Left ventricle myocardium inferior (tissue), 1 donor: Measurements from ENCODE around the gene CCT7. TPM values are rescaled to one million over a fixed set of nuclear protein-coding genes. Genes with fewer than 3 reads are reported as not detected.

Experiments used
- DNase-seq: peaks from one replicate; pipeline ENCODE4 v3.0.0-alpha.2; 2020
- H3K27ac ChIP-seq: fragments of 200-600 bp; replicated peaks from 2 replicates; pipeline ENCODE4 v1.8.0; 2021
- H3K27me3 ChIP-seq: fragments of 200-600 bp; 2 replicates; pipeline ENCODE4 v1.8.0; 2021; ENCODE audit warnings: low read depth
- H3K36me3 ChIP-seq: fragments of 200-600 bp; 2 replicates; pipeline ENCODE4 v1.8.0; 2021
- H3K4me1 ChIP-seq: fragments of 200-600 bp; 2 replicates; pipeline ENCODE4 v1.8.0; 2021
- H3K4me3 ChIP-seq: fragments of 200-600 bp; 2 replicates; pipeline ENCODE4 v1.8.0; 2021; ENCODE audit warnings: mild to moderate bottlenecking, moderate library complexity
- H3K9me3 ChIP-seq: fragments of 200-600 bp; replicated peaks from 2 replicates; pipeline ENCODE4 v1.8.0; 2021
- intact Hi-C: fragments of 100-400 bp; cut with micrococcal nuclease; formaldehyde crosslinking; loops from one replicate; pipeline ENCODE4 v1.11.0; 2022
- total RNA-seq: library from RNA; stranded (reverse); fragmentation: NEBNext Ultra II Directional; extraction: Animal tissue kit (Norgen Biotek cat#: 25700); gene quantifications from one replicate; pipeline ENCODE4 v1.2.1, GENCODE V29; 2021
- TF ChIP-seq, protein P1 (sequence below): fragments of 200-600 bp; IDR thresholded peaks from 2 replicates; pipeline ENCODE4 v1.8.0; 2021; ENCODE audit warnings: antibody characterized with exemption, mild to moderate bottlenecking, borderline replicate concordance
- donor health status: DM: no; HTN: yes; CAD: no; lungs with severe emphysema.

CCT7 gene
- total RNA-seq, 1 donor from 2014 or later: 197 TPM

DNA sequence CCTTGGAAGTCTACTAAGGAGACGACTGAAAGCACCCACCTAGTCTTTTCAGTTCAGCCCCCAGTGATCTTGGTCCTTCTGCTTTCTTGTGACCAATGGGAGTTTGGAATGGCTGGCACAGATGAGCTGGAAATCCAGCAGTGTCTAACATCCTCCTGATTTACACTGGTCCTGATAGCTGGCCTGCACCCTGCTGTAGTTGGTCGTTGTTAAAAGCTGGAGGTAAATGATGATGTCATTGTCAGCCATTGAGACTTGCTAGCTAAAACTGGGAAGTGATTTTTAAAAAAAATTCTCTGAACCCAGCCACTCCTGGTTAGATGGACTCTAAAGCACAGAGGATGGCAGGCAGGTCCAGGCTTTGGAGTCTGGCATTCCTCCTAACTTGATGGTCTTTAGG lies 19.3 kb downstream of the CCT7 start:
- no peak for DNase-seq
- intact Hi-C loops: no loop called here
- no peaks in the 10 kb centered on the region for H3K9me3 ChIP-seq
- TF ChIP-seq, protein P1, sequence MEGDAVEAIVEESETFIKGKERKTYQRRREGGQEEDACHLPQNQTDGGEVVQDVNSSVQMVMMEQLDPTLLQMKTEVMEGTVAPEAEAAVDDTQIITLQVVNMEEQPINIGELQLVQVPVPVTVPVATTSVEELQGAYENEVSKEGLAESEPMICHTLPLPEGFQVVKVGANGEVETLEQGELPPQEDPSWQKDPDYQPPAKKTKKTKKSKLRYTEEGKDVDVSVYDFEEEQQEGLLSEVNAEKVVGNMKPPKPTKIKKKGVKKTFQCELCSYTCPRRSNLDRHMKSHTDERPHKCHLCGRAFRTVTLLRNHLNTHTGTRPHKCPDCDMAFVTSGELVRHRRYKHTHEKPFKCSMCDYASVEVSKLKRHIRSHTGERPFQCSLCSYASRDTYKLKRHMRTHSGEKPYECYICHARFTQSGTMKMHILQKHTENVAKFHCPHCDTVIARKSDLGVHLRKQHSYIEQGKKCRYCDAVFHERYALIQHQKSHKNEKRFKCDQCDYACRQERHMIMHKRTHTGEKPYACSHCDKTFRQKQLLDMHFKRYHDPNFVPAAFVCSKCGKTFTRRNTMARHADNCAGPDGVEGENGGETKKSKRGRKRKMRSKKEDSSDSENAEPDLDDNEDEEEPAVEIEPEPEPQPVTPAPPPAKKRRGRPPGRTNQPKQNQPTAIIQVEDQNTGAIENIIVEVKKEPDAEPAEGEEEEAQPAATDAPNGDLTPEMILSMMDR: no peak
- H3K36me3 ChIP-seq: peaks cover 67% of the 10 kb centered on the region
- H3K27me3 ChIP-seq: no peaks in the 10 kb centered on the region
- H3K4me3 ChIP-seq: no peak overlapping the region
- peaks cover 7% of the 10 kb centered on the region for H3K4me1 ChIP-seq
- H3K27ac ChIP-seq: no peak overlapping the region

DNA sequence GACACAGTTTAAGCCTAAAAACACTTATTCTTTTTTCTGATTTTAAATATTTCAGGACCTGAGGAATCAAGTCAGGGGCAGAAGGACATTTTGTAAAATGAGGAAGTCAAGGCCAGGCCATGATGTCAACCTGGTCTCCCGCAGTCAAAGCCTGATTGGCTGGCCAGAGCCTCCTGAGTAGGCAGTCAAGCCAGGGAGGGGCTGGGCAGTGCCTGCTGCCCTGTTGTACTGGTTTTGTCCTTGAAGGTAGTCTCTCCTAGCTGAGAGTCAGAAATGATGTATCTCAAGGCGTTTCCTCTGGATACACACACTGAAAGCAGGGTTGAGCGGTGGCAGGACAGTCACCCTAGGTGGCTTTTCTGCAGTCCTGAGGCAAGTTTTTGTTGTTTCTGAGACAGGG lies 19.8 kb downstream of the CCT7 start:
- Histone ChIP-seq H3K9me3 (no peaks in the 10 kb centered on the region), H3K36me3 (peaks cover 62% of the 10 kb centered on the region), H3K27ac (no peak overlapping the region), H3K4me3 (no peak overlapping the region), H3K4me1 (peaks cover 7% of the 10 kb centered on the region), H3K27me3 (no peaks in the 10 kb centered on the region)
- no peak for DNase-seq
- TF ChIP-seq, protein P1: no peak
- intact Hi-C loops: no loop called here

DNA sequence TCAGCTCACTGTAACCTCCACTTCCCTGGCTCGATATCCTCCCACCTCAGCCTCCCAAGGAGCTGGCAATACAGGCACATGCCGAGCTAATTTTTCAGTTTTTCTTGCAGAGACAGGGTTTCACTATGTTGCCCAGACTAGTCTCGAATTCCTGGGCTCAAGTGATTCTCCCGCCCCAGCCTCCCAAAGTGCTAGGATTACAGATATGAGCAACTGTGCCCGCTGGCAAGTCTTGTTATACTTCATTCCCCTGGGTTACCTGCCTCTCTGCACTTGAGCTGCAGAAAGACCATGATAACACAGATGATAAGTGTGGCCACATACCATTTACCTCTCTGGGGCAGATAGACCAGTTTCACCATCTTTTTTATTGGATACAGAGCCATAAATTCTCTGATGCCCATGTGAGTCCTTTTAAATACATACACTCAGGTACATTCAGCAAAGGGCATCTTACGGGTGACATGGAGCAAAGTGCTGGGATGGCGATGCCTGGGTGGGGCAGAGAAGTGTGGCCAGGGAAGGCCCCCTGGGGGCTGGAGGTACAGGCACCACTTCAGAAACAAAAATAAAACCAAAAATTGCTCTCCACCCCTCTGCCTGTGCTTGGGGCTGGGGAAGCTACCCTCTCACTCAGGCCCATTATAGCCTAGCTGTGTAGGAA lies 20.4 kb downstream of the CCT7 start:
- no peaks in the 10 kb centered on the region for H3K9me3 ChIP-seq
- TF ChIP-seq, protein P1: no peak
- intact Hi-C loops: no loop called here
- H3K4me1 ChIP-seq: peaks cover 2% of the 10 kb centered on the region
- H3K36me3 ChIP-seq: peaks cover 56% of the 10 kb centered on the region
- H3K27ac ChIP-seq: no peak overlapping the region
- DNase-seq: no peak
- no peak overlapping the region for H3K4me3 ChIP-seq
- no peaks in the 10 kb centered on the region for H3K27me3 ChIP-seq

DNA sequence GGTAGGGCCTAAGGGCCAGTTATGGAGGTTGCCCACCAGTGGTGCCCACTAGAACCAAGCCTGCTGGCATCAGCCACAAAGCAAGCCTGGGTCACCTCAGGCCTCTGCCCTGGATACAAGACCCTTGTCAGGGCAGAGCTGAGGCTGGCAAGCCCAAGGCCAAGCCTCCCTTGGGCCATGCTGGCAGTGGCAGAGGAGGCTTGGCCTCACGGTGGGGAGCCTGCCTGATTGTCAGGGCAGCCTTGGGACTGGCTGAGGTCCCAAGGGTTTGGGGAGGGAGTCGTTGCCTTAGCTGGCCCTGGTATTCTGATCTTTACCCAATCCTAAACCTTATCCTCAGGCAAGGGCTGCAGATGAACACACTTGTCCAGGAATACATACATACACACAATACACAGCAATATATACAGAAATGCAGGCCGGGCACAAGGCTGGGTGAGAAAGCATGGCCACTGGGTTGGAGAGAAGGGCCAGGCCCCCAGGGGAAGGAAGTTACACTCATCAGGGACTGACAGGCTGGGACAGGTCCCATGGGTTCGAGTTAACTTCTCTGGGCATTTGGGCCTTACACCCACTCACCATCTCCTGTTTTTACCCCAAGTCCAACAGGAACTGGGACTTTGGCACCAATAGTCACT lies 21.0 kb downstream of the CCT7 start:
- peaks cover 50% of the 10 kb centered on the region for H3K36me3 ChIP-seq
- no peaks in the 10 kb centered on the region for H3K4me1 ChIP-seq
- DNase-seq: no peak
- H3K4me3 ChIP-seq: no peak overlapping the region
- intact Hi-C loops: no loop called here
- TF ChIP-seq, protein P1: no peak
- no peaks in the 10 kb centered on the region for H3K9me3 ChIP-seq
- H3K27me3 ChIP-seq: no peaks in the 10 kb centered on the region
- no peak overlapping the region for H3K27ac ChIP-seq

DNA sequence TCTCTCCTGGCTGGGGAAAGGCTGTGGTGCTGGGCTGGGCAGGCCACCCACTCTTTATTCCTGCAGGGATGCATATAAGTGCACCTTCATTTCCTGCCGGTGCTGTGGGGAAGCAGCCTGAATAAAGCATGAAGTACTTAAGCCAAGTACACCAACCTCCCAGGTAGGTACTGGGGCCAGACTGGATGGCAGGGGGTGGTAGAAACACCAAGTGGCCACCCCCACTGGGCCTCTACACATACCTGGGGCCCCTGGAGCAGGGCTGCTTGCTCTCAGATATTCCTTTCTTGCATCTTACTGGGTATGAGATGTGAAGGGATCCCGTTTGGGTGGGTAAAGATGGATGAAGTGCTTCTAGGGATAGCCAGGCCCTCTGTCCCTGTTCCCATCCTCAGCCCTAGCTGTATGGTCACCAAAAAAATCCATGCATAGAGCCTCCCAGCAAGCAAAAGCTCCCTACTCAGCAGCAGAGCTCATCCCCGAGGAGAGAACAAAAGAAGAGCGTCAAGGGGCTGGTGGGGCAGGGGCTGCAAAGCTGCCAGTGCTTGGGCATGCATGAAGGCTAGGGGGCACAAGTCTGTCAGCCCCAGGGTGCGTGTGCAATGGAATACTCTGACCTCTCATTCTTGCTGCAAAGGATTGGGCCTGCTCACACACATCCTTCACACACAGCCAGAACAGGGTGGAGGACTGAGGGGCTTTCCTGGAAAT lies 22.0 kb downstream of the CCT7 start:
- peaks cover 41% of the 10 kb centered on the region for H3K36me3 ChIP-seq
- peaks cover 5% of the 10 kb centered on the region for H3K27me3 ChIP-seq
- no peak overlapping the region for H3K4me3 ChIP-seq
- intact Hi-C loops: no loop called here
- no peak for DNase-seq
- no peaks in the 10 kb centered on the region for H3K9me3 ChIP-seq
- TF ChIP-seq, protein P1: no peak
- H3K4me1 ChIP-seq: no peaks in the 10 kb centered on the region
- no peak overlapping the region for H3K27ac ChIP-seq
